ENCODE results near the gene WNT16. TPM values are rescaled to one million over a fixed set of nuclear protein-coding genes. Genes with fewer than 3 reads are reported as not detected.

WNT16 gene
- total RNA-seq, 1 donor from 2014 or later, result not detected

- Mint-ChIP-seq H3K9me3 (no peaks in the 10 kb centered on the region), H3K36me3 (peaks cover 14% of the 10 kb centered on the region), H3K4me3 (no peak overlapping the region), H3K27ac (no peak overlapping the region), H3K27me3 (ENCODE audit: insufficient read depth, low read depth) (no peaks in the 10 kb centered on the region), H3K4me1 (no peaks in the 10 kb centered on the region)
- Histone ChIP-seq H2AFZ (replicated peaks) (no peak overlapping the region), H3K27ac (no peak overlapping the region), H3K4me3 (no peak overlapping the region), H4K20me1 (ENCODE audit: low read depth) (peaks cover 3% of the 10 kb centered on the region), H3K4me1 (no peaks in the 10 kb centered on the region), H3K36me3 (peaks cover 10% of the 10 kb centered on the region), H3F3A (ENCODE audit: low read depth) (no peaks in the 10 kb centered on the region), H3K9ac (no peak overlapping the region), H3K9me3 (ENCODE audit: low read depth) (no peaks in the 10 kb centered on the region), H3K79me2 (ENCODE audit: low read depth) (no peaks in the 10 kb centered on the region), H3K27me3 (no peaks in the 10 kb centered on the region), H3K4me2 (no peak overlapping the region)
- TF ChIP-seq EZH2 (IDR thresholded peaks at IDR 0.05) (no peak), EZH2phosphoT487 (IDR thresholded peaks at IDR 0.05) (no peak), CTCF (IDR thresholded peaks at IDR 0.05) (no peak)
- DNase-seq (ENCODE audit: low spot score), result no peak
Measured at GRCh38 chr7:121371883-121372282, 43.1 kb downstream of the WNT16 start.

DNA sequence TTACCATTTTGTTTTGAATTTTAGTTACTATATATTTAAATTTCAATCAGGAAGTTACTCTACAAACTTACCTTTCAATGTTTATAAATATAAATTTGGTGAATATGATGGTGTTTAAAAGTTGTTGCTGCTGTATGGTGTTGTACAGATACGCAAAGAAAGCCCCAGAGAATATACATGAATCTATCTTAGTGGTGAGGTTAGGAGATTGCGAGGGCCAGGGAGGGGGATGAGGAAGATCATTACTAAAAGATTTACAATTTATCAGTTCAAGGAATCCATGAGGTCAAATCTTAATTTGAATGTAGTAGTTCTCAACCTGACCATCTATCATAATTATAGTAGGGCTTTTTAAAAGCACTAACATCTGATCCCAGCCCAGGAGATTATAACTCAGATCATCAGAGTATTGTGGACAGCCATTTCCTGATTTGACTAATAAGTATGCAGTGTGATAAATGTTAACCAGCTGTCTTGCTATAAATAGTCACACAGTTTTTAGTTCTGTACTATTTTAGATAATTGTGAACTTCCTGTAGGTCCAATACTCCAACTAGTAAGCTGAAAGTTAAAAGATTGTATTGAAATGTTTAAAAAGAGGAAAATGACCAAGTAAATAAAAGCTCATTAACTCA is 43.7 kb downstream of the WNT16 start:
- H3K4me1 Mint-ChIP-seq, result no peaks in the 10 kb centered on the region
- TF ChIP-seq CTCF (IDR thresholded peaks at IDR 0.05), result no peak
- no peak for TF ChIP-seq EZH2 (IDR thresholded peaks at IDR 0.05)
- Histone ChIP-seq H3K36me3 (peaks cover 10% of the 10 kb centered on the region), H3K9ac (no peak overlapping the region), H3K9me3 (ENCODE audit: low read depth) (no peaks in the 10 kb centered on the region), H3K27ac (no peak overlapping the region), H2AFZ (replicated peaks) (no peak overlapping the region), H3K4me1 (no peaks in the 10 kb centered on the region), H4K20me1 (ENCODE audit: low read depth) (peaks cover 3% of the 10 kb centered on the region), H3K4me2 (no peak overlapping the region), H3K4me3 (no peak overlapping the region), H3K79me2 (ENCODE audit: low read depth) (no peaks in the 10 kb centered on the region), H3K27me3 (no peaks in the 10 kb centered on the region), H3F3A (ENCODE audit: low read depth) (no peaks in the 10 kb centered on the region)
- no peak overlapping the region for H3K4me3 Mint-ChIP-seq
- no peak overlapping the region for H3K27ac Mint-ChIP-seq
- no peaks in the 10 kb centered on the region for H3K27me3 Mint-ChIP-seq (ENCODE audit: insufficient read depth, low read depth)
- H3K9me3 Mint-ChIP-seq, result no peaks in the 10 kb centered on the region
- no peak for DNase-seq (ENCODE audit: low spot score)
- H3K36me3 Mint-ChIP-seq, result peaks cover 16% of the 10 kb centered on the region

GRCh38 chr7:121373177-121373576 is 44.4 kb downstream of the WNT16 start:
- Histone ChIP-seq H3F3A (ENCODE audit: low read depth) (no peaks in the 10 kb centered on the region), H3K4me2 (no peak overlapping the region), H3K79me2 (ENCODE audit: low read depth) (no peaks in the 10 kb centered on the region), H3K27ac (no peak overlapping the region), H2AFZ (replicated peaks) (no peak overlapping the region), H3K27me3 (no peaks in the 10 kb centered on the region), H3K9me3 (ENCODE audit: low read depth) (no peaks in the 10 kb centered on the region), H3K9ac (no peak overlapping the region), H3K4me1 (no peaks in the 10 kb centered on the region), H4K20me1 (ENCODE audit: low read depth) (peaks cover 3% of the 10 kb centered on the region), H3K36me3 (peaks cover 10% of the 10 kb centered on the region), H3K4me3 (no peak overlapping the region)
- Mint-ChIP-seq H3K27me3 (ENCODE audit: insufficient read depth, low read depth) (no peaks in the 10 kb centered on the region), H3K4me1 (no peaks in the 10 kb centered on the region), H3K27ac (no peak overlapping the region), H3K9me3 (no peaks in the 10 kb centered on the region), H3K36me3 (peaks cover 16% of the 10 kb centered on the region), H3K4me3 (no peak overlapping the region)
- no peak for DNase-seq (ENCODE audit: low spot score)
- no peak for TF ChIP-seq CTCF (IDR thresholded peaks at IDR 0.05)
- TF ChIP-seq EZH2 (IDR thresholded peaks at IDR 0.05), result no peak
- no peak for TF ChIP-seq EZH2phosphoT487 (IDR thresholded peaks at IDR 0.05)

Data from neural progenitor cell (in vitro differentiated cells).